Liver (tissue), 2 donors: ENCODE data around the gene TXLNG.

Source experiments
- CTCF ChIP-seq: fragments of 150-350 bp; IDR thresholded peaks from 2 replicates; pipeline ENCODE4 v1.5.1; 2017; ENCODE audit warnings: improper control_type of control experiment, low read depth, low read length; ENCODE audit not compliant: missing input control
- FOXA1 ChIP-seq: IDR thresholded peaks from 2 replicates; pipeline ENCODE4 v1.6.1; 2016; ENCODE audit warnings: antibody characterized with exemption
- REST ChIP-seq: IDR thresholded peaks from 2 replicates; pipeline ENCODE4 v1.6.1; 2016; ENCODE audit warnings: antibody characterized with exemption, mild to moderate bottlenecking
- donor health status: healthy.

DNA sequence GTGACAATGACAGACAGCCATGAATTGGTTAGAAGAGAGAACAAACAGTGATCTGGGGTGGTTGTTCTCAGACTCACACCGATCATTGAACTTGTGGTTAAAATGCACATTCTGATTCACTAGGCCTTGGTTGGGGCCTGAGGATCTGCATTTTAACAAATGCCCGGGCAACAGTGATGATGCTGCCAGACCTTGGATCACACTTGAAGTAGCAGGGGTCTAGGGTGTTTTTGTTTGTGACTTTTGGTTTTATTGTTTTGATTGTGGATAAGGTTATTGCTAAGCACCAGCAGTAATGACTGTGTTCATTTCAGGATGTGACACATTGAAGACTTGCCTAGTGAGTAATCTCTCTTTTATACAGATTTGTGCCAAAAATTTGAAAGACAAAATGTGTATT, 36.5 kb downstream of the TXLNG start:
- no peak for TF ChIP-seq CTCF
- TF ChIP-seq REST: no peak
- no peak for TF ChIP-seq FOXA1
